ENCODE results near the gene LCE3A.
"Not testable (repeated sequence)": the region's sequence is repeated elsewhere in the genome, so short reads cannot be mapped to it uniquely, and the experiment has no call there.

The LCE3A gene

GRCh38 chr1:152621993-152622392, 910 bp downstream of the LCE3A start:
- peaks cover 6% of the 10 kb centered on the region for H3K9me3 Mint-ChIP-seq
- H3K27ac Mint-ChIP-seq = no peak overlapping the region
- H3K4me1 Mint-ChIP-seq = no peaks in the 10 kb centered on the region
- H3K27me3 Mint-ChIP-seq = peaks cover 21% of the 10 kb centered on the region
- no peak overlapping the region for H3K4me3 Mint-ChIP-seq
- no peaks in the 10 kb centered on the region for H3K36me3 Mint-ChIP-seq
- DNase-seq (ENCODE audit: low spot score in 2 of 2) (no peak), ATAC-seq (ENCODE audit: low read depth) (no peak)

DNA sequence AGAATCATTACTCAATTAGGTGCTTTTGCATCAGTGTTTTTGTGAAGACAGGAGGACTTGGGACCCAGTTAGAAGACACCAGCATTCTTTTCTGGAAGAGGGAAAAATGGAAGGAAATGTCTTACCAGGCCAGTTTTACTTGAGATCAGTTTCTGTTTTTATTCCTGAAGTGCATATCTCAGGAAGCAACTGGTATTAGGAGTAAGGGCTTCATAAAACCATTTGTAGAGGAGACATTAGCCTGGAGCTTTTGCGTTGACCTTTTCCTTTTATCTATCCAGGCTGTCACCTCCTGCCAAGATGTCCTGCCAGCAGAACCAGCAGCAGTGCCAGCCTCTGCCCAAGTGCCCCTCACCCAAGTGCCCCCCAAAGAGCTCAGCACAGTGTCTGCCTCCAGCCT, 9.4 kb downstream of the LCE3A start, which contains the start of gene LCE3B:
Gene LCE3B, plus strand, starts transcription at position 301 of the 400 bp plus-strand sequence. Its CDS starts 0 bp downstream, at position 301.
- Mint-ChIP-seq H3K27ac (no peak within 1 kb of the TSS), H3K4me1 (no peaks in the 10 kb centered on the region), H3K9me3 (peaks cover 2% of the 10 kb centered on the region), H3K36me3 (no peaks in the 10 kb centered on the region), H3K27me3 (peaks cover 4% of the 10 kb centered on the region), H3K4me3 (no peak within 1 kb of the TSS)
- ATAC-seq (ENCODE audit: low read depth) (no peak), DNase-seq (ENCODE audit: low spot score in 2 of 2) (no peak)

GRCh38 chr1:152599934-152600333, 23.0 kb downstream of the LCE3A start, which contains the start of gene LCE3C:
TSS of gene LCE3C (plus strand) at chr1:152600234. CDS start at chr1:152600732, 498 bp downstream.
- Mint-ChIP-seq H3K4me1 (no peaks in the 10 kb centered on the region), H3K36me3 (no peaks in the 10 kb centered on the region), H3K9me3 (peaks cover 2% of the 10 kb centered on the region), H3K27ac (no peak within 1 kb of the TSS), H3K4me3 (no peak within 1 kb of the TSS), H3K27me3 (peaks cover 4% of the 10 kb centered on the region)
- ATAC-seq (ENCODE audit: low read depth) = no peak
- no peak for DNase-seq (ENCODE audit: low spot score in 2 of 2)

GRCh38 chr1:152596986-152597385, 25.9 kb downstream of the LCE3A start:
- Mint-ChIP-seq H3K27me3 (no peaks in the 10 kb centered on the region), H3K9me3 (peaks cover 3% of the 10 kb centered on the region), H3K36me3 (no peaks in the 10 kb centered on the region), H3K4me3 (no peak overlapping the region), H3K4me1 (no peaks in the 10 kb centered on the region), H3K27ac (no peak overlapping the region)
- no peak for ATAC-seq (ENCODE audit: low read depth)
- DNase-seq (ENCODE audit: low spot score in 2 of 2) = no peak

- H3K27me3 Mint-ChIP-seq = peaks cover under 1% of the 10 kb centered on the region
- no peak for ATAC-seq (ENCODE audit: low read depth)
- peaks cover 2% of the 10 kb centered on the region for H3K9me3 Mint-ChIP-seq
- H3K4me3 Mint-ChIP-seq = no peak overlapping the region
- no peaks in the 10 kb centered on the region for H3K36me3 Mint-ChIP-seq
- H3K4me1 Mint-ChIP-seq = no peaks in the 10 kb centered on the region
- H3K27ac Mint-ChIP-seq = no peak overlapping the region
- no peak for DNase-seq (ENCODE audit: low spot score in 2 of 2)
Observed at GRCh38 chr1:152585586-152585985, 37.3 kb downstream of the LCE3A start.

GRCh38 chr1:152582647-152583046, 40.3 kb downstream of the LCE3A start:
- ATAC-seq (ENCODE audit: low read depth) = no peak
- Mint-ChIP-seq H3K27me3 (peaks cover 9% of the 10 kb centered on the region), H3K4me3 (no peak overlapping the region), H3K9me3 (peaks cover 2% of the 10 kb centered on the region), H3K4me1 (no peaks in the 10 kb centered on the region), H3K27ac (no peak overlapping the region), H3K36me3 (peaks cover 2% of the 10 kb centered on the region)
- DNase-seq (ENCODE audit: low spot score in 2 of 2) = no peak

DNA sequence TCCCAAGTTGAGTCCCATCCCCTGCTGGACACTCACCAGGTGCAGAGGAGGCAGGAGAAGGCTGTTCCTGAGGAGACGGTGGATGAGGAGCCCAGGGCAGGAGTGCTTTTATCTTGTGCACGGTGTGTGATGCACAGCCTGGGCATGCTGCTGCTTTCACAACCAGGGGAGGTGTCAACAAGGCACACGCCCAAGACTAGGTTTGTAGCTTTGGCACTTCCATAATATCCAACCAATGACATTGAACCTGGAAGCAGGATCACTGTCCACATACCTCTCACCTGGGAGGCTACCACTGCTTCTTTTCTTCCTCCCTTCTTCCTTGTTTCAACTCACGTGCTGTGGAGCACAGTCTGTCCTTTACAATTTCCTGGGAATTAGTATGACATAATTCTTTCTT, 42.5 kb downstream of the LCE3A start, which contains the start of gene LCE3D:
Gene LCE3D, minus strand, starts transcription at position 84 of the 400 bp plus-strand sequence. CDS start 580 bp downstream, outside the sequence.
- no peak for ATAC-seq (ENCODE audit: low read depth)
- H3K27me3 Mint-ChIP-seq = peaks cover 9% of the 10 kb centered on the region
- H3K27ac Mint-ChIP-seq = no peak within 1 kb of the TSS
- peaks cover 2% of the 10 kb centered on the region for H3K36me3 Mint-ChIP-seq
- H3K9me3 Mint-ChIP-seq = no peaks in the 10 kb centered on the region
- no peaks in the 10 kb centered on the region for H3K4me1 Mint-ChIP-seq
- H3K4me3 Mint-ChIP-seq = no peak within 1 kb of the TSS
- DNase-seq (ENCODE audit: low spot score in 2 of 2) = no peak

DNA sequence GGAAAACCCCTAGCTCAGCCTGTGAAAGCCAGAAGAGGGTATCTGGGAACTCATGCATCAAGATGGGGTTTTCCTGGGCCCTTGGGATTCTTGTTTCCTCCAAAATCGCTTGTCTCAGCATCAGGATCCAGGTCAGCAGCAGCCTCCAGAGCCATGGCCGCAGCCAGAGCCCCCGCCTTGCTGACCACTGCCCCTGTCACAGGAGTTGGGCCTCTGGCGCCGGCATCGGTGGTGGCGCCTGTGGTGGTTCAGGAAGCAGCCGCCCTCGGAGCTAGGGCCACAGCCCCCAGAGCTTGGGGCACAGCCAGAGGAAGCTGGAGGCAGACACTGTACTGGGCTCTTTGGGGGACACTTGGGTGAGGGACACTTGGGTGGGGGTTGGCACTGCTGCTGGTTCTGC, 43.4 kb downstream of the LCE3A start:
- not testable (repeated sequence) for H3K36me3 Mint-ChIP-seq; ATAC-seq (ENCODE audit: low read depth); DNase-seq (ENCODE audit: low spot score in 2 of 2); H3K27ac Mint-ChIP-seq; H3K4me1 Mint-ChIP-seq; H3K4me3 Mint-ChIP-seq; H3K9me3 Mint-ChIP-seq
- peaks cover 11% of the 10 kb centered on the region for H3K27me3 Mint-ChIP-seq

DNA sequence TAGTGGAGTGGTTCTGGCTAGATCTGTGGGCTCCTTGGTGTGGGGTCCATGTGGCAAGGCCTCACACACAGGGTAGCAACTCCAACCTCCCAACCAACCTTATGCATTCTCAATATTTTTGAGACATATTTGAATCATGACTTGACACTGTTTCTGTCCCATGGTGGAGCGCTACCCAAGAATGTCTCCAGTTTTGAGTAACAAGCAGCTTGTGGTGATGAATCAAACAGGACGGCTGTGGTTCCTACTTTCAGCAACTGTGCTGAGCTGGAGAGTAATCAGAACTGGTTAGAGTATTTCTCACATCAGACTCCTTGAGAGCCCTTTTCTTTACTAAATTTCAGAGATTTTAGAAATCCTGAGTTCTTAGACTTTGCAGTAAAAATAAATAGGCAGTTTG, 45.7 kb downstream of the LCE3A start:
- no peak for DNase-seq (ENCODE audit: low spot score in 2 of 2)
- H3K36me3 Mint-ChIP-seq = peaks cover 2% of the 10 kb centered on the region
- ATAC-seq (ENCODE audit: low read depth) = no peak
- peaks cover 17% of the 10 kb centered on the region for H3K27me3 Mint-ChIP-seq
- H3K27ac Mint-ChIP-seq = no peak overlapping the region
- H3K4me3 Mint-ChIP-seq = no peak overlapping the region
- no peaks in the 10 kb centered on the region for H3K4me1 Mint-ChIP-seq
- H3K9me3 Mint-ChIP-seq = no peaks in the 10 kb centered on the region

All from memory B cell (primary cell).